BJ (cell line): ENCODE measurements around the gene TGFBI. TPM values are rescaled to one million over a fixed set of nuclear protein-coding genes. Genes with fewer than 3 reads are reported as not detected.
A peak's percentile ranks its signal among the peaks of the same experiment; 100 is the strongest.

ENCODE experiments used
- CTCF ChIA-PET: fragments of 350-600 bp; formaldehyde crosslinking; extraction: SDS; loops from one replicate; lab custom pipeline; 2021; ENCODE audit warnings: antibody characterized with exemption, inconsistent platforms; lab: Yijun Ruan, JAX
- POLR2A ChIA-PET: fragments of 300-600 bp; sonication (Branson Sonifier 250); formaldehyde crosslinking; extraction: SDS; loops from one replicate; lab custom pipeline; 2021; ENCODE audit warnings: antibody characterized with exemption; lab: Charles Lee
- DNase-seq: peaks from one replicate; pipeline ENCODE4 v3.0.0-alpha.2; 2011; ENCODE audit warnings: low read depth
- H3K27me3 ChIP-seq: 2 replicates; pipeline ENCODE4 v1.6.0; 2011; ENCODE audit warnings: low read length; ENCODE audit not compliant: control insufficient read depth, insufficient read depth
- H3K36me3 ChIP-seq: 2 replicates; pipeline ENCODE4 v1.5.1; 2011; ENCODE audit warnings: low read length; ENCODE audit not compliant: control insufficient read depth, insufficient read depth
- H3K4me3 ChIP-seq: 2 replicates; pipeline ENCODE4 v1.5.1; 2011; ENCODE audit warnings: low read depth, mild to moderate bottlenecking, control low read depth, low read length
- polyA plus RNA-seq: library from polyadenylated mRNA; depleted of rRNA; stranded (reverse); fragments of >200 nt; gene quantifications from 2 replicates; pipeline ENCODE4 v1.2.3, GENCODE V29; 2011
- TF ChIP-seq, protein P1 (sequence below): IDR thresholded peaks from 2 replicates; pipeline ENCODE4 v1.5.1; 2011; ENCODE audit warnings: low read depth, mild to moderate bottlenecking, control low read depth, inconsistent platforms, low read length, moderate library complexity; ENCODE audit not compliant: insufficient read depth

Gene TGFBI
- polyA plus RNA-seq, 1 experiment: 1,228 TPM

DNA sequence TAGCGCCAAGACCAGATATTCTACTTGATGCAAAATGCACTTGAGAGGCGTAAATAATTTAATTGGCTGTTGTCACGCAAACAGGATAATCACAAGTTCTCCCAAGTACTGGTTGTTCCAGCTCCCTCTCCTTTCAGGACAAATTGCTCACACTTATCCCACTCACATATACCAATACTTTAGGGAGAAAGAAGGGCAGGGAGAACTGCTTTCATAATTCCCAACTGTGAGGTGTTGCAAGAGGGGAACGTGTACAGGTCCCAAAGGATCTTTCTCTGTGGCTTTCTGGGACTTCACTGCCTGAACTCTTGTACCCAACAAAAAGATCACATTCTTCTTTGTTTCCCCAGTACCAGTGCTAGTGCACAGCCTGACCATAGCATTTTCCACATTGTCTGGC lies 21.5 kb upstream of the TGFBI start:
- DNase-seq: no peak
- ChIA-PET POLR2A (interaction anchor here (0.8 kb wide), 1 partner anchor 13 kb away, joined by 4 read pairs; no protein-coding TSS in a partner anchor), CTCF (interaction anchor here (0.8 to 1.4 kb wide), 2 partner anchors 12 to 44 kb away, joined by 3 to 5 read pairs; no protein-coding TSS in a partner anchor)
- H3K36me3 ChIP-seq: no peaks in the 10 kb centered on the region
- no peaks in the 10 kb centered on the region for H3K27me3 ChIP-seq
- TF ChIP-seq, protein P1, sequence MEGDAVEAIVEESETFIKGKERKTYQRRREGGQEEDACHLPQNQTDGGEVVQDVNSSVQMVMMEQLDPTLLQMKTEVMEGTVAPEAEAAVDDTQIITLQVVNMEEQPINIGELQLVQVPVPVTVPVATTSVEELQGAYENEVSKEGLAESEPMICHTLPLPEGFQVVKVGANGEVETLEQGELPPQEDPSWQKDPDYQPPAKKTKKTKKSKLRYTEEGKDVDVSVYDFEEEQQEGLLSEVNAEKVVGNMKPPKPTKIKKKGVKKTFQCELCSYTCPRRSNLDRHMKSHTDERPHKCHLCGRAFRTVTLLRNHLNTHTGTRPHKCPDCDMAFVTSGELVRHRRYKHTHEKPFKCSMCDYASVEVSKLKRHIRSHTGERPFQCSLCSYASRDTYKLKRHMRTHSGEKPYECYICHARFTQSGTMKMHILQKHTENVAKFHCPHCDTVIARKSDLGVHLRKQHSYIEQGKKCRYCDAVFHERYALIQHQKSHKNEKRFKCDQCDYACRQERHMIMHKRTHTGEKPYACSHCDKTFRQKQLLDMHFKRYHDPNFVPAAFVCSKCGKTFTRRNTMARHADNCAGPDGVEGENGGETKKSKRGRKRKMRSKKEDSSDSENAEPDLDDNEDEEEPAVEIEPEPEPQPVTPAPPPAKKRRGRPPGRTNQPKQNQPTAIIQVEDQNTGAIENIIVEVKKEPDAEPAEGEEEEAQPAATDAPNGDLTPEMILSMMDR: no peak
- no peak overlapping the region for H3K4me3 ChIP-seq

DNA sequence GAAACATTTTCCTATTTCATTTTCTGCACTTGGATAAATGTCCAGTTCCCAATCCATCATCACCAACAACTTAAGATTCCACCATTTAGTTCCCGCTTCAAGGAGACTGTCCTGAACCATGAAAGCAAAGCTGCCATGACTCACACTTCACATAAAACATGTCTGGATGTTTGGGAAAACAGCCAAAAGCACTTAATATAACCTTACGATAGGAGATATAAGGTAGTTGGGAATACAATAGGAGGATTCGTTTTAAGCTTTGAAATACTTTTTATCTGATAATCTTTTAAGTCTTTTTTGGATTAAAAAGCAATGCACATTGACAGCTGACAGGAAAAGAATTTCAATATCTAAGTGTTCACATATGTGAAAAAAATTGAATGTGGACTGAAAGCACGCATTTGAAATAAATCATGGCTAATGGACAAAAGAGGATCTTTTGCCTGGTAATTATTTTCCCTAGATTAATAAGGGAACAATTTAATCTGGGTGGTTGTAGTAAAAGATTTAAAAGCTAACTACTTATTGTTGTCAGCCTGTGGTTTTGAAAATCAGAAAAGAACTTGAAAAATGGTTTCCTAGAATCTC lies 17.3 kb upstream of the TGFBI start:
- TF ChIP-seq, protein P1: no peak
- H3K27me3 ChIP-seq: no peaks in the 10 kb centered on the region
- CTCF ChIA-PET: interaction anchor here (0.8 to 1.6 kb wide), 5 partner anchors 10 to 47 kb away, joined by 3 to 7 read pairs (median 3); partner anchors contain the start of gene TGFBI
- POLR2A ChIA-PET: no interaction called here
- no peak overlapping the region for H3K4me3 ChIP-seq
- DNase-seq: peak; percentile 59
- no peaks in the 10 kb centered on the region for H3K36me3 ChIP-seq

DNA sequence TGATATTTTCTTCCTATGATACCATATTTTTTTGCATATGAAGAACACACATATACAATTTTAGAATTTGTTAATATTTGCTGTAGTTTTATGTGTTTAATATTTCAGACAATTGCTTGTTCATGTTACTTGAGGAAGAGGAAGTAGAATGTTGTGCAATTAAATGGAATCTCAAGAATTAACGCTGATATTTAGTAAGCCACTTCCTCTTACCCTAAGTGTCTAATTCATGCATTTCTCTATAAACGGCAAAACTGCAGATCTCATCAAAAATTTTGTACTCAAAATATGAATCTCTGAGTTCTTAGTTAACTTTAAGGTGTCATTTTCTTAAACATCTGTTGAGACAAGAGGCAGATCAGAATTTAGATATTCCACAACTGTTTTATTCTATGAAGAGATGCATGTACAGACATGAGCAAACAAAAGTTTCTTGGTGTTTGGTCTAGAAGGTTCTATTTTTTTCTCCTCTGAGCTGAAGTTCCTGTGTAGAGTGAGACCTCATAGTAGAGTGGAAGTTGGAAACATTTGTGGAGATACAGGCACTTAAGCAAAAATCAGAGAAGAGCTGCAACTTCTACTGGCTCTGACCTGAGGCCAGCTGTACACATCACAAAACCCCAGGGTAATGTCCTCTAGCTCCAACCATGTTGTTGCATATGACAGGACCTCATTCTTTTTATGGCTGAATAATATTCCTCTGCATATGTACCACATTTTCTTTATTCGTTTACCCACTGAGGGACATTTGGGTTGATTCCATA lies 16.6 kb upstream of the TGFBI start:
- POLR2A ChIA-PET: no interaction called here
- DNase-seq: no peak
- no peak overlapping the region for H3K4me3 ChIP-seq

DNA sequence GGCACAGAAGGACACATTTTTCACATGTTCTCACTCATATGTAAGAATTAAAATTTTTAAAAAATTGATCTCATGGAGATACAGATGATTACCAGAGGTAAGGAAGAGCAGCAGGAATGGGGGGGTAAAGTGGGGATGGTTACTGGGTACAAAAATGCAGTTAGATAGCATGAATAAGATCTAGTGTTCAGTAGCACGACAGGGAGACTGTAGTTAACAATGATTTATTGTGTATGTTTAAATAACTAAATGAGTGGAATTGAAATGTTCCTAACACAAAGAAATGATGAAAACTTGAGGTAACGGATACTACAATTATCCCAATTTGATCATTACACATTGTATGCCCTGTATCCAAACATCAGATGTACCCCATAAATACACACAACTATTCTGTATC lies 15.2 kb upstream of the TGFBI start:
- TF ChIP-seq, protein P1: no peak
- POLR2A ChIA-PET: no interaction called here
- no peak for DNase-seq
- CTCF ChIA-PET: interaction anchor here (0.5 to 1.4 kb wide), 2 partner anchors 10 to 68 kb away, joined by 3 read pairs; no protein-coding TSS in a partner anchor
- Histone ChIP-seq H3K27me3 (no peaks in the 10 kb centered on the region), H3K4me3 (no peak overlapping the region), H3K36me3 (no peaks in the 10 kb centered on the region)

More for the DNA sequence above, 16.6 kb upstream of the TGFBI start:
- CTCF ChIA-PET: interaction anchor here (1.0 to 1.6 kb wide), 4 partner anchors 10 to 46 kb away, joined by 3 to 7 read pairs (median 4); partner anchors contain the start of gene TGFBI
- Histone ChIP-seq H3K36me3 (no peaks in the 10 kb centered on the region), H3K27me3 (no peaks in the 10 kb centered on the region)
- TF ChIP-seq, protein P1: no peak
